ENCODE results near the gene GAS6.

DNA sequence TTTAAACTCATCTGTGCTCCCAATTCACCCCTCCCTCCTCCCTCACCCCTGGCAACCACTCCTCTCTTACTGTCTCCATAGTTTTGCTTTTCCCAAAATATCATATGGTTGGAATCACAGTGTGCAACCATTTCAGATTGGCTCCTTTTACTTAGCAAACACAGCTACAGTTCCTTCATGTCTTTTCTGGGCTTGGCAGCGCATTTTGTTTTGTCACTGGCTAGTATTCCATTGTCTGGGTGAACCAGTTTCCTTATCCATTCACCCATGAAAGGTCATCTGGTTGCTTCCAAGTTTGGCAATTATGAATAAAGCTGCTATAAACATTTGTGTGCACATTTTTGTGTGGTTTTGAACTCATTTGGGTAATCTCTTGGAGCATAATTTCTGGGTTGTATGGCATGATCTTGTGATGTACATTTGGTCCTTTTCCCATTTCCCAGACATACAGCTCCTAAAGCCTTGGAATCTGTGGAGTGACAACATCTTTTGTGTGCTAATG lies 23.9 kb upstream of the GAS6 start:
- TF ChIP-seq CTCF (IDR thresholded peaks at IDR 0.05; ENCODE audit: low read depth, low read length): no peak
- TF ChIP-seq EZH2phosphoT487 (IDR thresholded peaks at IDR 0.05; ENCODE audit: low read depth): no peak

Measured in OCI-LY3 (cell line).